HG02798 (cell line): Measurements from ENCODE around the gene NGEF.

Experiments
- ATAC-seq: cut with Tn5 transposase; IDR thresholded peaks from one replicate; pipeline ENCODE4 v1.9.1; 2021; ENCODE audit warnings: mild to moderate bottlenecking; ENCODE audit not compliant: unreplicated experiment, poor library complexity

The NGEF gene

DNA sequence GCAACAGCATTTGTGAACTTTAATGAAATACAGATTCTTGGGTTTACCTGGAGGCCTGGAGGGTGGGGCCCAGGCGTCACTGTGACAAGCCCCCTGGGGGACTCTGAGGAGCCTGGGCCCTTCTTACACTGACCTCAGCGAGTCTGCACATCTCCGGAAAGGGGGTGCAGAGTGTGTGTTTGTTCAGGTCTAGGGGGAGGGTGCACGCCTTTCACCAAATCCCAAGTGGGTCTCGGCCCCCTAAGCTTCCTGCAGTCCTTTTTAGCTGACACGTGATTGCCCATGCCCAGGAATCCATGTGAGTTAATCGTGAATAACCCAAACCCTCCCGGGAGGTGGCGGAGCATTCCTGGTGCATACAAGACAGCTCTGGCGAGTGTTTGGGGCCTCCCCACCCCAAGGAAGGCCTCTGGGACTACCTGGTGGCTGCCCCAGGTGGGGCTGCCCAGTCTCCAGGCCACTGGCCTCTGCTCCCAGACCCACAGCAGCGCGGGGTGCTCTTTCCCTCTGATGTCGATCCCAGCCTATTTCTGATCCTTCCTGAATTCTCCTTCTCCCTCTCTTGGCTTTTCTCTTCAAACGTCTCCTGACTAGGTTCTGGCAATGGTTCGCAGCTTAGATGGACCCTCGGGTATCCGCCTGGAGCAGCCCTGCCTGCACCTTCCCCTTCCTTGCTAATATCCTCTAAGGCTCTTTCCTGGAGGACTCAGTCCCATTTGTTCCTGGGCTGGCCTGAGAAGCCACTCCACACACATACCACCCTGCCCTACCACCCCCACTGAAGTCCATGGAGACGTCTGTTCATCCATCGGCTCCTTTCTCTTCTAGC is 10.0 kb downstream of the NGEF start:
- ATAC-seq = no peak

GRCh38 chr2:233000886-233001750 is 11.9 kb downstream of the NGEF start:
- ATAC-seq = no peak

GRCh38 chr2:232999354-232999753 is 13.7 kb downstream of the NGEF start:
- no peak for ATAC-seq

DNA sequence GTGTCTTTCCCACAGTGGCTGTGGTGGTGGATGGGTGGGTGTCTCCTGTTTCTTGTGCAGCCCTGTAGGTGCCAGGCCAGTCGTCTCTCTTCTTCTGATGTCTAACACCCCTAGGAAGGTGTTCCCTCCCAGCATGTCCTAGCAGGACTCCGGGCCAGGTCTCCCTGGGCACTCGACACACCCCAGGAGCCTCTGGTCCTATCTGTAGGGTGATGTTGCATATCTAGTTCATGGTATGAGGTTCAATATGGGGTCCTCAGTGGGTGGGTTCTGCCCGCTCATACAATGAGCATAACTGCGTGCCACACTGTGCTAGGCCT is 14.4 kb downstream of the NGEF start:
- ATAC-seq = no peak

DNA sequence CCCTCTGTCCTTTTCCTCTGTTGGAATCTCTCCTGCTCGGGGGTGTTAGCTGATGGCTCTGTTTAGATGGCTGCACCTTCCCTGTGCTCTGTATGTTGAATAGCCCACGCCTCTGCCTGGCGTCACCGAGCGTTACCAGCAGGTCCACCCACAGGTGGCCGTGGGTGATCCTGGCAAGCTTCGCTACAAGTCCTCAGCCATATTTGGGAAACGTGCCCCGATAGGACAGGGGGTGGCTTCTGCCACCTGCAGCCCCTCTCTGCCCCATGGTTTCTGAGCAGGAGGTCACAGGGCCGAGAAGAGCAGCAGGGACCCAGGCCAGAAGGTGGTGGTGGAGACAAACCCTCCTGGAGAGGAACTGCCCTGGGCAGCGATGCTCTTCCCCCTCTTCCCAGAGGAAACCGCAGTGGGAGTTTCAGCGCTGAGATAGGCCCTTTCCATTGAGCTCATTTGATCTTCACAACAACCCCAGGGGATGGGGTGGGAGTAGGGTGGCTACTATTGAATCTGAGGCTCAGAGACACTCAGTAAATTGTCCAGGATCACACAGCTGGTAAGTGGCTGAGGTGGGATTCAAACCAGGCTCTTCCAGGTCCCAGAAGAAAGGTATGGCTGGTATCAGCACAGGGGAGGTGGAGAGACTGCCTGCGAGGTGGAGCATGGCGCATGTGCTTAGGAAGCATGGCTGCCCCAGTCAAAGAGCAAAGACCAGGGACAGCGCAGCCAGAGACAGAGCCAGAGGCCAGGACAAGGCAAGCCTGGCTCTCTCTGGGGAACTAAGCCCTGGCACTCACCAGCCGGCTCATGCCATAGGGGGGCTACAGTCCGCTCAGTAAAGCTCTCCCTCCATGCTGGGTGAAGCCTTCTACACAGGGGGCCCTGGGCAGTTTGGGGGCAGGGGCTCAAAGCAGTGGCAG is 15.0 kb downstream of the NGEF start:
- no peak for ATAC-seq

DNA sequence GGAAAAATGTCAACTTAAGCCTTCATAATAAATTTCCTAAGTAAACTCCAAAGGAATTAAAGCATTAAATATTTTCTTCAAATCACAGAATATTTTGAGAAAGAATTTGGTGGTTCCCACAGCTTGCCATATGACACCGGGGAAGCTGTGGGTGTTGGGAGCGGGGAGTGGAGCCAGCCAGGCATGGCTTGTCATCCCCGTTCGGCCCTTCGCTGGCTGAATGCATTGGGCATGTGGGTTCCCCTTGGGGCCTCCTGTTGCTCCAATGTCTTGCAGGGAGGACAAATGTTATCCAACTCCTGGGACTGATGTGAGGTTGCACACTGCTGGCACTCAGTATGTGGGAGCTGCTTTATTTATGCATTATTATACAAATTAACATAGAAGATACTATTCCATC is 18.6 kb downstream of the NGEF start:
- ATAC-seq = no peak

DNA sequence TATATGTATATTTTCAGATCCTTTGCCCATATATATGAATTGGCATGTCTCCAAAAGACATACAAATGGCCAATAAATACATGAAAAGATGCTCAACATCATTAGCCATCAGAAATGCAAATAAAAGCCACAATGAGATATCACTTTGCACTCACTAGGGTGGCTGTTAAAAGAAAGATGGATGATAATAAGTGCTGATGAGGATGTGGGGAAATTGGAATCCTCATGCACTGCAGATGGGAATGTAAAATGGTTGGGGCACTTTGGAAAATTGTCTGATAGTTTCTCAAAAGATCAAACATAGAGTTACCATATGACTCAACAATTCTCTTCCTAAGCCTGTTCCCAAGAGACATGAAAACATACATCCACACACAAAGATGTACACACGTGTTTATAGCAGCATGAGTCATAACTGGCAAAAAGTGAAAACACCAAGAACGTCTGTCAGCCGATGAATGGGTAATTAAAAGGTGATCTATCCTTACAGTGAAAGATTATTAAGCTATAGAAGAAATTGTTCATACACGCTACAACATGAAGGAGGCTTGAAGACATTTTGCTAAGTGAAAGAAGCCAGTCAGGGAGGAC is 19.7 kb downstream of the NGEF start:
- ATAC-seq = no peak

- ATAC-seq = no peak
Measured at GRCh38 chr2:232986155-232986554, 26.9 kb downstream of the NGEF start.

DNA sequence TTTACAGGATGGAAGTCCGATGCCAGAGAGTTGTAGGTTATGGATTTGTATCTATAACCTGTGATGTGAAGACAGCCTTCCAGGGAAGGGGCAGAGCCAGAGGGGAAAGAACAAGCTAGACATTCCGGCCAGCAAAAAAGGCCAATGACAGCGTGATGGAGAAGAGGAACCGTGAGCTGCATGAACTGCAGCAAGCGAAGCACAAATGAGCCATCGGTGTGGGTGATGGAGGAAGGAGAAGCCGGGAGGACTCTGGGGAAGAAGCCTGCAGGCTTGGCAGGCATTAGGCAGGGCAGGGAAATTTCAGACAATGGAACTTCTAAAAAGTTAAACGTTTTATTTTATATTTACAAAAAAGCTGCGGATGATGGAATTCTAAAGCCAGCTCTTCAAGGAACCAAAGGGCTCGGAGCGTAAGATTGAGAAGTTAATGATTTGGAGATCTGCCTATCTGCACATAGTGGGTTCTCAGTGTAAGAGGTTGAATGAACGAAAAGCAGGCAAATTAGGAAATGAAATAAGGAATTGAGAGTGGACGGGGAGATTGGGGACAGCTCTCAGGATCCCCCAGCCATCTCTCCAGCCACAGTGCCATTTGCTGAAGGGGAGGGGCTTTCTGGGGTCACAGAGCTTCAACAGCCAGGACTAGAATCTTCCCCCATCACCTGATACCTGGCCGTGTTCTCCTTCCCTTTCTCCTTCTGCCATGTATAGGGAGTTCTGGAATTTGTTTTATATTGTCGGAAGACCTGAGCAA is 28.4 kb downstream of the NGEF start:
- no peak for ATAC-seq

- no peak for ATAC-seq
Measured at GRCh38 chr2:232983669-232984140, 29.4 kb downstream of the NGEF start.

DNA sequence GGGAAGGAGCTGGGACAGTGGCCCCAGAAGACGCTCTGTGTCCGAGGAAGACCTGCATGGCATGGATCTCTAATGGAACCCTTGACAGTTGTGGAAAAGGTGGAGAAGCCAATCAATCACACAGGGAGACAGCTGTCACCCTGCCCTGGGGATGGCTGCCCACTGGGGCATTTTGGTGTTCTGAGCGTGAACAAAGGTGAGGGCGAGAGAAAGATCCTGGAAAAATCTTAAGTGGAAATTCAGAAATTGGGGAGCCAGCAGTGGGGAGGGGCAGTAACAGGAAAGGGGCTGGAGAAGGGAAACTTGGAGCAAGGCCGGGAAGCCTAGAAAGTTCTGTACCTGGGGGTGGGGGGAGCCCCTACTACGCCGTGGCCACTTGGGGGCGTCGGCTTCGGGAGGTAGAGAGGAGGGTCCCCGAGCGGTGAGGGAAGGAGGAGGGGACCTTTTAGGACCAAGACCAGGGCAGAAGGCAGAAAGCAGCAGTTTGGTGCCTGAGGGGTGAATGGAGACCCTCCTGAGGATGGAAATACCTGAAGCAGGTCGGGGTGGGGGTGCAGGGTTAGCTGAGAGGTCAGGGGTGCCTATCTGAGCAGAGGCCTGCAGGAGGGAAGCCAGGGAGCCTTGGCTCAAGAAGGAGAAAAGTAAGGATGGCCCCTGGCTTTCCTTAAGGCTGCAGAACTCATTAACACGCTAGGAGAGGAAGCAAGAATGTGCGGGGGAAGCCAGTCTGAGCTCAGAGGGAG is 30.0 kb downstream of the NGEF start:
- ATAC-seq = no peak

DNA sequence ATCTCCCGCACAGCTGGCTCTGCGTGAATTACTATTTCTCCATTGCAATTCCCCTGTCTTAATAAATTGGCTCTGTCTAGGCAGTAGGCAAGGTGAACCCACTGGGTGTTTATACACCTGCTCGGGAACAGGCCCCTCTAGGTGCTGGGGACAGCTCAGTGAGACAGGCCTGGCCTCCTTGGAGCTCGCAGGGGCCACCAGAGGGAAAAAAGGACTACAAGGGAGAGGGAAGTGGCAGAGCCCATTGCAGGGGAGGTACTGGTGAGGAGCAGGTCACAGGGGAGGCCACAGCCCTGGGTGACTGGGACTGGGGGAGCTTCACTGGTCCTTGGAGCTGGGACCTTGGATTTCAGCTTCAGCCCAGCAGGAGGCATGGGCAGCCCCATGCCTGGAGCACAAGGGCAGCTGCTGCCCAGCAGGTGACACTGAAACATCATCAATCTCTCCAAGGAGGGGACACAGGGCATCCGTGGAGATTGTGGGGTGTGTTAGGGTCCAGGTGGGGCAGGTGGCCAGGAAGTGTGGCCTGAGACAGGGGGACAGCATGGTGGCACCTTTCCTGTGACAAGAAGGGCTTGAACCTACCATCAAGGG is 31.2 kb downstream of the NGEF start:
- no peak for ATAC-seq

DNA sequence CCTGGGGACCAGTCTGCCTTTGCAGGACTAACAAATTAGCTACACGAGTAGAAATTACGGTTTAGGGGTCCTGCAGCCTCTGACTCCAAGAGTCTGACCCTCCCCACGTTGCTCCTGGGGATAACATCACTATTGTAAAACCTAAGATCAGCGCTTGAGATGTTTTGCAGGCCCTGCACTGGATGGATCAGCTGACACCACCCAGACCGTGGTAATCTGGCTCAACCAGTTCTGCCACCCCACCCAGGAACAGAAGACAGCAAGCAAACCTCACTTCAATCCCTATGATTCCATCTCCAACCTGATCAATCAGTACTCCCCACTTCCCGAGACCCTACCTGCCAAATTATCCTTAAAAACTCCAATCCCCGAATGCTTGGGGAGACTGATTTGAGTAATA is 31.7 kb downstream of the NGEF start:
- no peak for ATAC-seq

- no peak for ATAC-seq
Measured at GRCh38 chr2:232980683-232981082, 32.4 kb downstream of the NGEF start.

GRCh38 chr2:232979871-232980461 is 33.1 kb downstream of the NGEF start:
- ATAC-seq = no peak

DNA sequence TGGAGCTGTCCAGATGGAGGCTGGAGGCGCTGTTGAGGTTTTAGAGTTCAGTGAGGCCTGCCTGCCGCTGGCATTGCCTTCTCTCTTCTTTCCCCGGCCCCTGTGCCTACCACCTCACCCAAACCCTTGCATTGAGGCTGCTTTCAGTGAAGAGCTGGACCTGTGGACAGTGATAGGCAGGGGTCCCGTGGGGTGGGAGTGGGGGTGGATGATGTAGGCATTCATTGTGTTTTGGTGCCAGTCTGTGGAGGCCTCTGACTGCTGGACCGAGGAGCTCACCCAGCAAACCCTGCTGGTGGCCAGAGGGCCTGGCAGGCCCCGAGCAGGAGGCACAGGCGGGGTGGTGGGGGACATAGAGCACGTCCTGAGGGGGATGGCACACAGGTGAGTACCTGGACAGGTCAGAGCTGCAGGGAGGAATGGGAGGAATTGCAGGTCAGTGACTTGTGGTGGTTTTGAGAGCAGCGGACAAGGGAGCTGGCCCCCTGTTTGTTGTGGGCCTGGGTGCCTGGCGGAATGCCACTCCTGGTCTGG is 35.6 kb downstream of the NGEF start:
- ATAC-seq = no peak

- ATAC-seq = no peak
Measured at GRCh38 chr2:232976666-232977437, 36.2 kb downstream of the NGEF start.
